GM18505 (cell line): Measurements from ENCODE around the gene GDPD4.

Source experiments
- ATAC-seq: cut with Tn5 transposase; IDR thresholded peaks from one replicate; pipeline ENCODE4 v1.9.1; 2021; ENCODE audit not compliant: unreplicated experiment
- POLR2A ChIP-seq: IDR thresholded peaks from 4 replicates; pipeline ENCODE4 v1.6.1; 2011; ENCODE audit warnings: borderline replicate concordance; ENCODE audit not compliant: insufficient read depth, insufficient read length; ENCODE audit errors: extremely low read depth

The GDPD4 gene

DNA sequence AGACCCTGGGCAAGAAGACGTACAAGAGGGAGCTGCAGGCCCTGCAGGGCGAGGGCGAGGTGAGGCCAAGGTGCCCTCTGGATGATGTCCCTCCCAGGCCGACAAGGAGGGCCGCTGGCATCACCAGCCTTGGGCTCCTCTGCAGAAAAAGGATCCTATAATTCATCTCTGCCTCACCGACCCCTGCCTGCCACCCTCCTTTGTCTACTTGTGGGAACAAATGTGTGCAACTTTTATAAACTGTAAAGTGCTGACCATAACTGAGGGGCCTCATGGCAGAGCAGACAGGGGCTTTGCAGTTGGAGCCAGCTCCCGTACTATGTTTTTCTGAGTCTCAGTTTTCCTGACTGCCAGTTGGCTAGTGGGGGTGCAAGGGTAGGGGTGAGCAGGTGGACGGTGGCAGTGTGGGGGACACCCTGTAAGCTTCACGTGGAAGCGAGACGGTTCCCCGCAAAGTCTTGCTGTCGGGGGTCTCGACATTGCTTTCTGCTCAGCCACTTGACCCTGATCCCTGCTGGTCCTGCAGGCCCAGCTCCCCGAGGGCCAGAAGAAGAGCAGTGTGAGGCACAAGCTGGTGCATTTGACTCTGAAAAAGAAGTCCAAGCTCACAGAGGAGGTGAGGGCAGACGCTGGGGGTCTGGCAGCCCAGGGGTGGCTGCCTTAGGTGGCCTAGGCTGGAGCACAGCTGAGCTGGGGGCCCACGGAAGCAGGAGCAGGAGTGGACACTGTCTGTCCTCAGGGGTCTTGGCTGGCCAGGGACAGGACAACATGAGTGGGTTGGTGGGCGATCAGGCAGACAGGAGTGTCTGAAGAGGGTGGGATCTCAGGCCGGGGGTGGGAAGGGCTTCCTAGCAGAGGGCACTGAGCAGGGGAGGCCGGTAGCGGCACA lies 118.7 kb downstream of the GDPD4 start:
- TF ChIP-seq POLR2A: no peak
- ATAC-seq: no peak

DNA sequence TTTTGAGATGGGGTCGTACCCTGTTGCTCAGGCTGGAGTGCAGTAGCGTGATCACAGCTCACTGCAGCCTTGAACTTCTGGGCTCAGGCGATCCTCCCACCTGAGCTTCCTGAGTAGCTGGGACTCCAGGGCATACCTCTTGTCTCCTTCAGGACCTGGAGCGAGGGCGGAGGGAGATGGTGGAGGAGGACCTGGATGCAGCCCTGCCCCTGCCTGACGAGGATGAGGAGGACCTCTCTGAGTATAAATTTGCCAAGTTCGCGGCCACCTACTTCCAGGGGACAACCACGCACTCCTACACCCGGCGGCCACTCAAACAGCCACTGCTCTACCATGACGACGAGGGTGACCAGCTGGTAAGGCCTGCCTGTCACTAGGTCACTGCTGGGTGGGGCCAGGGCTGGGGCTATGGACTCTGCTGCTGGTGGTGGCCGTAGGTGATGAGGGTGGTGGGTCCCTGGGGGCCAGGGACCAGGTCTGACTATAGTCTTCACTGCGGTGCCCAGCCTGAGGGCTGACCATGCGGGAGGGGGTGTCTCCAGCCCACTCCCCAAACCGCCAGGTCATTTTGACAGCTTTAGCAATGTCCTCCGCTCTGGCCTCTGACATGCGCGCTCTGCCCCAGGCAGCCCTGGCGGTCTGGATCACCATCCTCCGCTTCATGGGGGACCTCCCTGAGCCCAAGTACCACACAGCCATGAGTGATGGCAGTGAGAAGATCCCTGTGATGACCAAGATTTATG lies 119.5 kb downstream of the GDPD4 start:
- ATAC-seq: no peak
- no peak for TF ChIP-seq POLR2A

DNA sequence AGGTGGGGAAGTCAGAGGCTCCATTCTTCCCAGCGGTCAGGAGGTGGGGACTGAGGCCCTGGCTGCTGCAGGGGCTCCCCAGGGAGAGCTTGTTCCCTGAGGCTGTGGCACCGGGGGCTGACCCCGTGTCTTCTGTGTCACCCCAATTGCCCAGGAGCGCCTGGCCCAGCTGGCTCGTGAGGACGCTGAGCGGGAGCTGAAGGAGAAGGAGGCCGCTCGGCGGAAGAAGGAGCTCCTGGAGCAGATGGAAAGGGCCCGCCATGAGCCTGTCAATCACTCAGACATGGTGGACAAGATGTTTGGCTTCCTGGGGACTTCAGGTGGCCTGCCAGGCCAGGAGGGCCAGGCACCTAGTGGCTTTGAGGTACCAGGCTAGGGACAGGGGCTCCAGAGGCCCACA lies 120.3 kb downstream of the GDPD4 start:
- no peak for TF ChIP-seq POLR2A
- ATAC-seq: no peak

DNA sequence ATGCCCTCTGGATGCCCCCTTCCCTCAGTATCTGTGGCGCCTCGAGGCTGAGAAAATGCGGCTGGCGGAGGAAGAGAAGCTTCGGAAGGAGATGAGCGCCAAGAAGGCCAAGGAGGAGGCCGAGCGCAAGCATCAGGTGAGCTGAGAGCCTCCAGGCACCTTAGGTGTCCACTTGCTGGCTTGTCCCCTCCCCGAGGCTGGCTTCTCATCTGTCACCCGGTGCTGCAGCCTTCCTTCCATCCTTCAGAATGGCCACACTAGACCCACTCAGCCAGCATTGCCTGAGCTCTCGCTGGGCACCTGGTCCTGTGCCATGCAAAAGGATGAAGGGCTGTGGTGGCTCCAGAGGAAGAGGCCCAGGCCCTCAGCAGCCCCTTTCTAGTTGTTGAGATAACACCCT lies 121.1 kb downstream of the GDPD4 start:
- no peak for TF ChIP-seq POLR2A
- ATAC-seq: no peak

DNA sequence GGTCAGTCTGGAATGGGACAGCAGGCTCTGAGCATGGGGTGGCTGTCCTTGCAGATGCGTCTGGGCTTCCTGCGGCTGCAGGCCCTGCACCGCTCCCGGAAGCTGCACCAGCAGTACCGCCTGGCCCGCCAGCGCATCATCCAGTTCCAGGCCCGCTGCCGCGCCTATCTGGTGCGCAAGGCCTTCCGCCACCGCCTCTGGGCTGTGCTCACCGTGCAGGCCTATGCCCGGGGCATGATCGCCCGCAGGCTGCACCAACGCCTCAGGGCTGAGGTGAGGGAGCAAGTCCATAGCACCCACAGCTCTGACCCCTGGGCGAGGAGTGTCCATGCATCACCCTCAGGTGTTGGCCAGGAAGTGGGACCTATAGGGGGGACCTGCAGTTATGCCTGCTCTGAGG lies 121.8 kb downstream of the GDPD4 start:
- ATAC-seq: no peak
- TF ChIP-seq POLR2A: no peak

DNA sequence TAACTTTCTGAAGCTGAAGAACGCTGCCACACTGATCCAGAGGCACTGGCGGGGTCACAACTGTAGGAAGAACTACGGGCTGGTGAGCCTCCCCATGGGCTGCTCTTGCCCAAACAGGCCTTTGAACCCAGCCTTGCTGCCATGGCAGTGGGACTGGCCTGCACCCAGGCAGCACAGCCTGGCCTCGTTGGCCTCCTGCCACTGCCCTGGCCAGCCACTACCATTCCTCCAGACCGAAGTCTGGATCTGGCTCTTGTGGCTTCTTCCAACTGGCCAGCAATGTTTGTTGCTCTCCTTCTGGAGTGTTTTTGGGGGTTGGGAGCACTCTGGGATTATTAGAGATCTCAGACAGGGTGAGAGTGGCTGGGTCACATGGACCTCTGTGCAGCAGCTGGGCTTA lies 122.4 kb downstream of the GDPD4 start:
- ATAC-seq: no peak
- no peak for TF ChIP-seq POLR2A

DNA sequence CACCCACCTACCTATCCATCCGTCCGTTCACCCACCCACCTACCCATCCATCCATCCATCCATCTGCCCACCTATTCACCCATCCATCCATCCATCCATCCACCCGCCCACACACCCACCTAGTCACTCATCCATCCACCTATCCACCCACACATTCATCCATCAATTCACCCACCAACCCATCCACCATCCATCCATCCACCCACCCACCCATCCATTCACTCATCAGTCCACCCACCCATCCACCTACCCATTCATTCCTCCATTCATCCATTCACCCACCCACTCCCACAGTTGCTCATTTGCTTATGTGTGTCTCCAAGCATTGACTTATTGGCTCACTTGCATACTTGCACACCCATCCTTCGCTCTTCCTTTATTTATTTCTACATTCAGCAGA lies 123.3 kb downstream of the GDPD4 start:
- ATAC-seq: no peak
- no peak for TF ChIP-seq POLR2A

DNA sequence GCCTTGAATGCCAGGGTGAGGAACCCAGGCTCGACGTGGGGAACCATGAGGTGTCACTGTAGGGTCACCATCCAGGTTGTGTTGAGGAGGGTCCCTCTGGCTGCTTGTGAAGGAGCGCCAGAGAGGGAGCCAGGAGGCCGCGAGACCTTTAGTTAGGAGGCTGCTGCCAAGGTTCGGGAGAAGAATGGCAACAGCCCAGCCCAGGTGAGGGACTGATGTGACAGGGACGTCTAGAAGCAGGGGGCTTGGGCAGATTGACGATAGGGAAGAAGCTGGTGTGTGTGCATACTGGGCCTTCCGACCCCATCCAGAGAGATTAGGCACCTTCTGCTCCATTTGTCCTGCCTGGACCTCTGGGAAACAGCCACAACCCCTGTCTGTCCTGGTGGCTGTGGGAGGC lies 124.5 kb downstream of the GDPD4 start:
- no peak for ATAC-seq
- TF ChIP-seq POLR2A: no peak

DNA sequence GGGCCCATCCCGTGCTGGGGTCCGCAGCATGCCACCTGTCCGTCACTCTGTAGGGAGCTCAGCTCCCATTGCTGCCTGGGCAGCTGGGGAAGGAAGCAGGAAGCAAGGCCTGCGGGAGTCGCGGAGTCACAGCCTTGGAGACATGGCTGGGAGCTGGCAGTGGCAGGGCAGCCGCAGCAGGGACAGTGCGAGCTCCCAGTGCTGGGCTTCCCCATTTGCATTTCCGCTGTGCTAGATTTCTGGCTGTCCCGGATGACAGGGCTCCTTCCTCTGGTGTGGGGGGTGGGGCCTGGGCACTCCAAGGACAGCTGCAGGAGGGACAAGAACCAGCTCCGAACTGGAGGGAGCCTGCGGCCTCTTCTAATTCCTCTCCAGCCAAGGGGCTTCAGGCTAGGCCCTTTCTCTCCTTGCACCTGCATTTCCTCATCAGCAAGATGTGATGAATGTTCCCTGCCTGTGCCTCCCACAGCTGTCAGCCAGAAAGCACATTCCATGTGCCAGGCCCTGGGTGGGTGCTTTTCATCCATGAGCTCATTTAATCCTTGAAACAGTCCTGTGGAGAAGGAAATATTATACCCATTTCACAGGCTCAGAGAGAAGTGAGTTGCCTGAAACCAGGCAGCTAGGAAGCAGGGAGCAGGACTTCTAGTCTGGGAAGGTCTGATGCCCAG lies 125.5 kb downstream of the GDPD4 start:
- no peak for ATAC-seq
- TF ChIP-seq POLR2A: no peak

DNA sequence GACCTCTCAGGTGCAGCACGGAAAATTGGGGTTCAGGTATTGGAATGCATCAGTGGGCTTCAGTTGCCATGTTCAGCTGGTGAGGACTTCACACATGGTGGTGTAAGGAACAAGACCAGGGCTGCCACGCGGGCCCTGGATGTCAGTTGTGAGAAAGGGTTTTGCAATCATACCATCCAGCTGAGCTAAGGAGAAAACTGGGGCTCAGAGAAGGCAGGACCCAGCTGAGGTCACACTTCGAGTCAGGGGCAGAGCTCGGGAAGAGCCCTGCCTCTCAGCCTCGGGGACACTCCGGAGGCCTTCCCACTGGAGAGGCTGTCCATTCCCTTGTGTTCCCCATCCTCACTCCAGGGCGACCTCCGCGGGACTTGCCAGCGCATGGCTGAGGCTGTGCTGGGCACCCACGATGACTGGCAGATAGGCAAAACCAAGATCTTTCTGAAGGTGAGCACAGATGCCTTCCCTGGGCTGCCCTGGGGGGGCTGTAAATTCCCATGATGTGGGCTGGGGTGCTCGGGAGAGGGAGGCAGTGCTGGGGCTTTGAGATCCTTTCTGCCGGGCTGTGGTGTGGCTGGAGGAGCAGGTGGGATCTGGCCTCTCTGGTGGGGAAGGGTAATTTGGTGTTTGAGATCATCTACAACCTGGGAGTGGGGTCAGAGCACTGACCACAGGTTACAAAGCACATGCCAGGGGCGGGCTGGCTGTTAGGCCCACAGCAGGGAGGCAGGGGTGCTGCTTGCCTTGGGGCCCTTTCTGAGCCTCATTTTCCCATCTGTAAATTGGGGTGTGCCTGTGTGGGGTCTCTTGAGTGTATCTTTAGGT lies 126.3 kb downstream of the GDPD4 start:
- no peak for ATAC-seq
- TF ChIP-seq POLR2A: no peak

DNA sequence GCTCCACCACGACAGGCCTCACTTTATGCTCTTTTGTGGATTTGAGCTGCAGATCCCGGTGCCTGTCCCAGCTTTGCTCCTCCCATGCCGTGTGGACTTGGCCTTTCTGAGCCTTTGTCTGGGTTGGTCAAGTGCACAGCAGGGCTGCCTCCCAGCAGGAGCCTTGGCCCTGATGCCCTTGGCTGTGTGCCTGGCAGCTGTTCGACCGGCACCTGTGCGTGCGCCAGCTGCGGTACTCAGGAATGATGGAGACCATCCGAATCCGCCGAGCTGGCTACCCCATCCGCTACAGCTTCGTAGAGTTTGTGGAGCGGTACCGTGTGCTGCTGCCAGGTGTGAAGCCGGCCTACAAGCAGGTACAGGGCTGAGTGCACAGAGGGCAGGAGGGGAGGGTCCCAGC lies 126.9 kb downstream of the GDPD4 start:
- no peak for TF ChIP-seq POLR2A
- no peak for ATAC-seq

DNA sequence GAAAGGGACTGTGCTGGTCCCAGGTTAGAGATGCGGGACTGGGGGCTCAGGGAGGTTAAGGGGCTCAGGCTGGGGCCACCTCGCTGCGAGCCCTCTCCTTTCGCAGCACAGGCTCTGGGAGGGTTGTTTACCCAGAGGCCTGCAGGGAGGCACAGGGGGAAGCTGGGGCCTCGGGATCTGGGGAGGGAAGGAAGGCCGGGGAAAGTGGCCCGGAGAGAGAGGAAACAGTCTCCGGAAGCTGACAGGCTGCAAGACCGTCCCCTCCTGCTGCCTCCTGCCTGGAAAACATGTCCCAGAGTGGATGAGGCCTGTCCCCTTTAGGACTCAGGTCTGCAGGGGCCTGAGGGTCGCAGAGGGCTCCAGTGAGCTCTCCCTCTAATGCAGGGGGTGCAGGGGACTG lies 128.0 kb downstream of the GDPD4 start:
- no peak for ATAC-seq
- TF ChIP-seq POLR2A: no peak

DNA sequence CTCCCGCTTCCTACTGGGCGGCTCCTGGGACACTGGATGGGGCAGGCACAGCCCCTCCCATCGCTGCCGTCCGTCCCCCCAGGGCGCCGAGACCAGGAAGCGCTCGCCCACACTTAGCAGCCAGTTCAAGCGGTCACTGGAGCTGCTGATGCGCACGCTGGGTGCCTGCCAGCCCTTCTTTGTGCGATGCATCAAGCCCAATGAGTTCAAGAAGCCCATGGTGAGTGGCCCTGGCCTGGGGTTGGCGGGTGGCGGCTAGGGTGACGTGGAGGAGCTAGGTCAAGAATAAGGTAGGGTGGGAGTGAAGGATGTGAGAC lies 128.9 kb downstream of the GDPD4 start:
- ATAC-seq: no peak

More for the DNA sequence above, 128.9 kb downstream of the GDPD4 start:
- TF ChIP-seq POLR2A: no peak
